GM12878 (cell line): ENCODE measurements around the gene ETV3L.

Experiments
- CBX3 ChIP-seq: fragments of 200-600 bp; sonication (generic); IDR thresholded peaks from 2 replicates; pipeline ENCODE4 v1.6.1; 2016; ENCODE audit warnings: low read depth, borderline replicate concordance
- CHD4 ChIP-seq: fragments of 200-600 bp; sonication (generic); IDR thresholded peaks from 2 replicates; pipeline ENCODE4 v1.6.1; 2016; ENCODE audit warnings: mild to moderate bottlenecking
- POLR2A ChIP-seq: IDR thresholded peaks from 2 replicates; pipeline ENCODE4 v1.6.1; 2011; ENCODE audit warnings: low read depth, mild to moderate bottlenecking, low read length
- ZNF24 ChIP-seq: fragments of 450-650 bp; IDR thresholded peaks from 2 replicates; pipeline ENCODE4 v1.6.1; 2017; ENCODE audit warnings: antibody characterized with exemption, mild to moderate bottlenecking

GRCh38 chr1:157117527-157118057 is 18.0 kb upstream of the ETV3L start:
- no peak for TF ChIP-seq POLR2A
- no peak for TF ChIP-seq CHD4
- no peak for TF ChIP-seq CBX3
- TF ChIP-seq ZNF24 = no peak
